ENCODE results near the gene GPRIN3. TPM values are rescaled to one million over a fixed set of nuclear protein-coding genes. Genes with fewer than 3 reads are reported as not detected.

Gene GPRIN3
- total RNA-seq (ENCODE audit: low replicate concordance) = 0.23 and 0.90 TPM in 2 replicates

DNA sequence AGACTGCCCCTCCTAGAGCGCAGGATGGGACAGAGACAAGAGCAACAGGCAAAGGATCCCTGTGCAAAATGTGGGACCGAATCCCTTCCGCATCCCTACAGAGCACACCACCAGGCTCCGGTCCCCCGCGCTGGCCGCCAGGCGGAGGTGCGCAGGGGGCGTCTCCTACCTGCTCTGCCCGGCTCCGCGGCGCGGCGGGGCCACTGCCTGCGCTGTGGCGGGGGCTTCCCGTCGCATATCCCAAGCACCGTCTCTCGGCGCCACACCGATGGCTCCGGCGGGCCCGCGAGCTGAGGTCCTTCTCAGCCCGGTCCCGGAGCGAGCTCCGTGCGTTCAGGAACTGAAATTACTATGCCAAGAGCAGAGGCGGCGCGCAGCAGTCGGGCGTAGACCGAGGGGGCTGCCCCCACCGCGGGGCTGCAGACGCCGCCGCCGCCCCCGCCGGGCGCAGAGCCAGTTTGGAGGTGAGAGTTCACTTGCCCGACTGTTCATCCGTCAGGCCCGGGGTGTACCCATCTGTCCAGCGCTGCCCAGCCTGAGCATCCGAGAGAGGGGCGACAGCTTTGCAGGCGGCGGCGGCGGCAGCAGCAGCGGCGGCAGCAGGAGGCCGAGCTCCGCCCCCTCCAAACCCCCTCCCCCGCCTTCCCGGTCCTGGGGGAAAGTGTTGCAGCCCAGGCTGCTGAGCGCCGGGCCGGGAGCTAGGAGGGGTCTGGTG, at the start of gene GPRIN3:
TSS of gene GPRIN3 (minus strand) at position 355 of the 715 bp plus-strand sequence. CDS start 57,690 bp downstream, outside the sequence.

Other genes starting within 250 kb of the GPRIN3 start
- gene TIGD2, start 196.3 kb downstream of the GPRIN3 start, total RNA-seq (ENCODE audit: low replicate concordance) = 2.5 and 2.7 TPM in 2 replicates